Measurements from ENCODE around the gene EIF3K.
"Not testable (repeated sequence)": the region's sequence is repeated elsewhere in the genome, so short reads cannot be mapped to it uniquely, and the experiment has no call there.

The EIF3K gene

GRCh38 chr19:38618590-38619360 lies at the start of gene EIF3K:
EIF3K (plus strand) TSS chr19:38619188; CDS start chr19:38619269, 81 bp downstream.
- DNase-seq, result peak; percentile 98

DNA sequence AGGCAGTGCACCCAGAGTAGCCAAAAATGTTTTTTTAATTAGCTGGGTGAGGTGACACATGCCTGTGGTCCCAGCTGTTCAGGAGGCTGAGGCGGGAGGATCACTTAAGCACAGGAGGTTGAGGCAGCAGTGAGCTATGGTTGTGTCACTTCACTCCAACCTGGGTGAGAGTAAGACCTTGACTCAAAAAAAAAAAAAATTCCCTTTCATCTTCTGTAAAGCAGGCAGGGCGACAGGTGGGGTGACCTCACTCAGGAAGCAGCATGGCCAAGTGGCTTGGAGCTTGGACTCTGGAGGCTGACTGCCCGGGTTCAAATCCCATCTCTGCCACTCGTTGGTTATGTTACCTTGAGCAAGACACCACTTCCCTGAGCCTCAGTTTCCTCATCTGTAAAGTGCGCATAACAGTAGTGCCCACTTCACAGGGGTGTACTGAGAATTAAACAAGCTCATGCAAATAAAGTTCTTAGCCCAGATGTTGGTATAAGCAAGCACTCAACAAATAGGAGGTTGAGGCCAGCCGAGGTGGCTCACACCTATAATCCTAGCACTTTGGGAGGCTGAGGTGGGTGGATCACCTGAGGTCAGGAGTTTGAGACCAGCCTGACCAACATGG lies 49.5 kb upstream of the EIF3K start:
- DNase-seq, result no peak

DNA sequence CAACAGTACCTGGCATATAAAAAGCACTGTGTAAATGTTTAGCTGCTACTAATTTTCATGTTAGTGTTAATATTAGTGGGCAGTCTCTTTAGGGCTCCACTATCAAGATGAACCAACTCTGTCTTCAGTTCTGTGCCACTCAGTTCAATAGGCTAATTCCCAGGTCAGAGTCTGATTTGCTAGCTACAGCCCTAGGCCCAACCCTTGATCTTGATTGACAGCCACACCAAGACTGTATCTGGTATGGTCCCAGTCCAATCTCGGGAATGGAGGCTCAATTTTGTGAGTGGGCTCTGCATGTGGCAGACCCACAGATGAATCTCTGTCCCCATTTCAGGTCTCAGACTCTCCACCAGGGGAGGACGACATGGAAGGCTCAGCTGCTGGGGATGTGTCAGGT lies 47.3 kb upstream of the EIF3K start:
- DNase-seq, result no peak

GRCh38 chr19:38577826-38578225 lies 41.2 kb upstream of the EIF3K start:
- no peak for DNase-seq

- DNase-seq, result not testable (repeated sequence)
Observed at GRCh38 chr19:38579304-38579703, 39.7 kb upstream of the EIF3K start.

DNA sequence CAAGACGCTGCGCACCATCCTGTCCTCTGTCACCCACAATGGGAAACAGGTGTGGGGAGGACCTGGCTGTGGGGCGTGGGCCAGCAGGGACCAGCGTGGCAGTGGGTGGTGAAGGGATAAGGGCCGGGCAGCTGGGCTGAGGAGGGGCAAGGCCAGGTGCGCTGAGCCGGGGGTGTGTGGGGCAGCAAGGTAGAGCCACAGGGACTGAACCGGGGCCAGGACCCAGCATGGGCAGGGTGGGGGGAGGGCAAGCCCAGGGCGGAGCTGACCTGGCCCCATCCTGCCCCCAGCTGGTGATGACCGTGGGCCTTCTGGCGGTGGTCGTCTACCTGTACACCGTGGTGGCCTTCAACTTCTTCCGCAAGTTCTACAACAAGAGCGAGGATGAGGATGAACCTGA lies 38.9 kb upstream of the EIF3K start:
- DNase-seq, result no peak

- DNase-seq, result no peak
Observed at GRCh38 chr19:38583219-38583984, 35.6 kb upstream of the EIF3K start.

GRCh38 chr19:38583985-38584305 lies 35.0 kb upstream of the EIF3K start:
- DNase-seq, result no peak

DNA sequence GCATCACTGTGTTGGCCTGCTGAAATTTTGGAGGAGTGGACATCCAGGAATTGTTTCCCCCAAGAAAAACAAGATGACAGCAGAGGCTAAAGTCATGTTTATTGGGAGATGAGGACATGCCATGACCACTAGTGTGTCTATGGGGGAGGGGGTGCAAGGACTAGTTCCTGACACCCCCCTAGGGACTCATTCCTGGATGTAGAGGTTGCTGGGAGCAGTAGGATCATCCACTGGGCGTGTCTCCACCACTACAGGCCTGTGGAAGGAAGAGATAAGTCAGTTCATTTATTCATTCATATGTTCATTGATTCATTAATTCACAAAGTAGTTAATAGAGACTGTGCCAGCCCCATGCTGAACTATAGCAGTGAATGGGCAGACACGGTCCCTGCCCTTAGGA lies 31.4 kb upstream of the EIF3K start:
- no peak for DNase-seq

- DNase-seq, result no peak
Observed at GRCh38 chr19:38588041-38588440, 30.9 kb upstream of the EIF3K start.

DNA sequence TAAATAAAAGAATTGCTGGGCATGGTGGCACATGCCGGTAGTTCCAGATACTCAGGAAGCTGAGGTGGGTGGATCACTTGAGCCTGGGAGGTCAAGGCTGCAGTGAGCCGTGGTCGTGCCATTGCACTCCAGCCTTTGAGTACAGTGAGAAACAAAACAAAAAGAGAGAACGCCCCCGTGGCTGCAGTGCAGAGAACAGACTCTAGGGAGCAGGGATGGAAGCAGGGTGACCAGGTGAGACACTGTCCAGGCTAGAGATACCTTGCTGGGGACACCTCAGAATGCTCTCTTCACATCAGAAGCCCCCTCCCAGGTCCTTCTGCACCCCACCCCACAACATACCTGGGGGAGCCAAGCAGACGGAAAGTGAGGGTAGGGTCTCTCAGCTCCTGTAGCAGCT lies 26.0 kb upstream of the EIF3K start:
- DNase-seq, result no peak

DNA sequence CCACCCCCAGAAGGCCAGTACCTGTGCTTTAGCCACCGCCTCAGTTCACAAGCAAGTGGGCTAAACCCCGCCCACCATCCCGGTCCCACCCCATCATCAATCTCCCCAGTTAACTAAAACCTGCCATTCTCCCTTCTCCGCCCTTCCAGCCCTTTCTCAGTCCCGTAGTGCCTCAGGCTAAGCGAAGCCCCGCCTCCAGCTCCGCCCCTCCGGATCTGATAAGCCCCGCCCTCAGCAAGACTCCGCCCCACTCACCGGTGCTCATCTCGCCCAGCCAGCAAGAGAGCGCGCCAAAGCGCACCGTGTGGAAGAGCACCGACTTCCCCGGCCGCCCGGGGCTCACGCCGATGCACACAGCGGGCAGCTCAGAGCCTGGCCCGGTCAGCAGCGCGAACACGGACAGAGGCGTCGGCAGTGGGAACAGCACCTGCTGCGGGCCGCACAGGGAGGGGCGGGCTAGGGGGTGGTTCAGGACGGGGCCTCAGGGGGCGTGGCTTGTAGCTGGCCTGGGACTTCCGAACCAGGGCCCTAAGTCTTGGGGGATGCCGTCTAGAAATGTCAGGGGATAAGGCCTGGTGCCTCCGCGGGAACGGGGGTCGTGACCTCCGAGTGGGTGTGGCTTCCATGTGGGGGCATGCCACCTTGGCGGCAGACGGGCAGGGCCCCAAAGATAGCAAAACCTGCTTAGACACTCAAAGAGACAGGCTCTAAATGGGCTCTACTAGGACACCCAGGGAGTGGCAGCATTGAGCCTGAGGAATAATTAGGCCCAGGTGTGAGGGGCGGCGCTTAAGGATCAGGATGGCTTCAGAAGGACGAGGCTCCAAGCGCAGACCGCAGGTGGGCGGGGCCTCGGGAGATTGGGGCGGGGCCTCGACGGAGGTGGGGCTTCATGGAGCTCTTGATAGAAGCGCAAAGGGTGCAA lies 22.7 kb upstream of the EIF3K start:
- no peak for DNase-seq

DNA sequence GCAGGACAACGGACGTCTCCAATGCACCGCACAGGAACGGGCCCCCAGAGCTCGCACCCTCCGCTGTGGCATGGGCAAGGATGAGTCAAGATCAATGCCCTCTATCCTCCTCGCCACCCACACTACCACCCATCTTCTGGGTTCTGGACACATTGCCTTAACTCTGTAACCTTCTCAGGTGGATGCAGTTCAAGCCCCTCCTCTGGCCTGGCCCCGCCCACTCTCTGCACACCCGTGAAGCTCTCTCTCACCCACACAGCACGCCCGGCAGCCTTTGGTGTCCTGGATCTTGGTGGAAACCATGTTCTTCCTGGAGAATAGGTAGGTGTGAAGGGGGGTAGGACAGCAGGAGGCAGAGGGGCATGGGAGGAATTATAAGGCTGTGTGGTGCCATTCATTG lies 21.9 kb upstream of the EIF3K start:
- DNase-seq, result no peak

DNA sequence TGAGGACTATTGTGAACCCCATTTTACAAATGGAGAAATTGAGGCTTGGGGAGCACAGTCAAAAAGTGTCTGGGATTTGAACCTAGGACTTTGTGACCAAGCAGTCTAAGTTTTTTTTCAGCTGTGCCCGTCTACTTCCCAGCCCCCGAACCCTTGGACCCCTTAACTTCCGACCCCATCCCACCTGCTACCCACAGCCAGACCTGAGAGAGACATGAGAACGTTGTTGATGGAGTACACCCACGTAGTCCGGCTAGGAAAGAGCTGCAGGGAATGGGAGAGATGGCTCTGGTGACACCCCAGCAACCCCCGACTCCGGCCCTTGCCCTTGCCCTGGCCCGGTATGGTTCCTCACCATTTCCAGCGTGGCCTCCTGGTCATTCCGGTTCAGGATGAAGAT lies 19.3 kb upstream of the EIF3K start:
- DNase-seq, result no peak

GRCh38 chr19:38602856-38603255 lies 16.1 kb upstream of the EIF3K start:
- not testable (repeated sequence) for DNase-seq

DNA sequence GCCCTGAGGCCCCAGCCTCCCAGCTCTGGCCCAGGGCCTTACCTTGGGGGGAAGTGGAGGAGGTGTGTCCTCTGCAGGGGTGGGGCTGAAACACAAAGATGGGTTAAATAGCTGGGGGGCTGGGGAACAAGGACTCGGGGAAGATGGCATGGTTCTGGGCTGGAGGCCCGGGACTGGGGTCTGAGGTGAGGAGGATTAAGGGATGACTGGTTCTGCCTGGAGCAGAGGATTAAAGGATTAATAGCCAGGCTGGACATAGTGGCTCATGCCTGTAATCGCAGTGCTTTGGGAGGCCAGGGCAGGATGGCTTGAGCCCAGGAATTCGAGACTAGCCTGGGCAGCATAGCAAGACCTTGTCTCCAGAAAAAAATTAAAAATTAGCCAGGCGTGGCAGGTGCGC lies 12.9 kb upstream of the EIF3K start:
- DNase-seq, result no peak

DNA sequence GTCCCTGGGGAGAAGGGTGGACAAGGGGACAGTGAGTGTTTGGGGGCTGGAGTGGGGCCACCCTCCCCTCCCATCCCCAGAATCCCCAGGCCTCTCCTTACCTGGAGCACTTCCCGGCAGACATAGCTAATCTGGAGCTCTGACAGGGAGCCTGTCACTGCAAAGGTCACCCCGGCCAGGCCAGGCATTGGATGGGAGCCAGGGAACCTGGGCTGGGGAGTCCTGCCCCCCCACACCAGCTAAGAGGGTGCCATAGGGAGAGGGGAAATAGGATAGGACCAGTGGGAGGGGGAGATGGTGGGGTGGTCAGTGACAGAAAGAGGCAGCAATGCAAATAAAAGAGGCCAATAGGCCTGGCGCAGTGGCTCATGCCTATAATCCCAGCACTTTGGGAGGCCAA lies 4.7 kb upstream of the EIF3K start:
- DNase-seq, result no peak

DNA sequence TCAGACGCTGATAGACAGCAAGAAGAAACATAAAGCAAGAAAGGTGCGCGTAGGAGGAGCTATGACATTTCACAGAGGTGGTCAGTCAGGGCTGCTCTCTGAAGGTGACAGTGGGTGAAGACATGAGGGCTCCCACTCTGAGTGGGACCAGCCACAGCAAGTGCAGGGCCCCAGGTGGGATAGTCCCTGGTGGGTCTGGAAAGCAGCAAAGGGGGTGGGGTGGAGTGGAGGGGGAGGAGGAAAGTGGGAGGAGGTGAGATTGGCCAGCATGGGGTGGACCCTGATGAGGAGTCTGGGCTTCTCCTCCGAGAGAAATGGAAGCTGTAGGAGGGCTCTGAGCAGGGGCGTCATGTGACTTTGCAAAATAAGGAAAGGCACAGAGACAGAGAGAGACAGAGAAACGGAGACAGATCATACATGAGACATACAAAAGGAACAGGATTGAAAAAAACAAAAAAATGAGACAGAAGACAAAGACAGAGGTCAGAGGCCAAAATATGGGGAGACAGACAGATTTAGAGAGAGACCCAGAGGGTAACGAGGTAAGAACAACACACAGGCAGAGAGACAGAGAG lies 3.9 kb upstream of the EIF3K start:
- DNase-seq, result no peak

- DNase-seq, result no peak
Observed at GRCh38 chr19:38616265-38616664, 2.7 kb upstream of the EIF3K start.

DNA sequence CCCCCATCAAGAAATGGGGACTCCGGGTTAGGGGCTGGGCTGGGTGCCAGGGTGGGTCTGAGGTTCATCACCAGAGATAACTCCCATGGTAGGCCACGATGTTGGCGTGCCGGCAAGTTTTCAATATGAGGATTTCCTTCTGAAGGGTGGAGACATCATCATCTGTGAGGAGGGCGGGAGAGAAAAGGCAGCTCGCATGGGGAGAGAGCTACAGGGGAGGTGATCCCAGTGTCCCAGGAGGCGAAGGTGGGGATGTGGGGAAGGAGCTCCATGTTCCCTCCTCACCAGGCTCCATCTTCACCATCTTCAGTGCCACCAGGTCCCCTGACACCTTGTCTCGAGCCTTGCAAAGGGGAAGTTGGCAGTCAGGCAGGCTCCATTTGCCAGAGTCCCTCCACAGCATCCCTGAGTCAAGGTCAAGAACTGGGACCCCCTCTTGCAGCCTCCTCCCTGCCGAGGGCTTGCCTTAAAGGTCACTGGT lies 1.7 kb upstream of the EIF3K start:
- DNase-seq, result no peak

DNA sequence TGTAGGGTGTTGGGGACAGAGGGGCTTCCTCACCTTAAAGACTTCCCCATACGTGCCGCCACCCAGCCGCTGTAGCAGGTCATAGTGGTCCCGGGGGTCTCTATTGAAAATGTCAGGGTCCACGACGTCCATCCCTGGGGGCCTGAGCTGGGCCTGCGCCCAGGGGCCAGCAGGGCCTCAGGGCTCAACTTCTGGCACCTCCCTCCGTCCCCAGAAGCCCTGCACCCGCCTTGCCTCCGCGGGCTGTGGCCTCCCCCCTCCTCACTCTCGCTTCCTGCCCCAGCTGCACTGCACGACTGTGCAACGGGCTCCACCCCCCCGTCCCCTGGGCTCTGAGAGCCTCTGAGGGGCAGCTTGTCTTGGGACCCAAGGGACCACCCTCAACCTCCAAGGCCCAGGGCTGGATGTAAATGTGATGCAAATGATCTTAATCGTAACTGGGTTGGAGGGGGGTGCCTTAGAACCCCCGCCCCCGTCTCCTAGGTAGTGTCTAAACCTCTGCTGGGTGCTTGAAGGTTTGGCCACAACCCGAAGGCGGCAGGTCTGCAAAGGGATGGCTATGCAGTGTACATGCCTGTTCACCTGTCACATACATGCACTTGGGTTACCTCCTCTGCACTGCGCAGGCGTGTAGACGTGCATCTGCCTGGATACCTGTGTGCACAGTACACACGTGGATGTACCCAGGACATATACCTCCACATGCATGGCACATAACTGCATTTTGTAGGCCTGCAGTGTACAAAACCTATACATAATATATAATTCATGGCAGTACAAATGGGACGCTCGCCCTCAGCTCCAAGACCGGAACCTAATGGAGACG lies 1.0 kb upstream of the EIF3K start, which contains the start of gene MAP4K1:
Gene MAP4K1, minus strand, starts transcription at position 190 of the 826 bp plus-strand sequence. Its CDS starts 58 bp downstream, at position 132.
- DNase-seq, result no peak
